Mesothelial cell of epicardium (in vitro differentiated cells): ENCODE data around the gene KCNQ2. TPM values are rescaled to one million over a fixed set of nuclear protein-coding genes. Genes with fewer than 3 reads are reported as not detected.

Experiments used
- DNase-seq, 2 experiments: peaks; one replicate each; pipeline ENCODE4 v3.0.0; 2021; ENCODE audit warnings: low spot score in 2 of 2; ENCODE audit not compliant: unreplicated experiment in 2 of 2
- H3K27ac Mint-ChIP-seq: 2 replicates; pipeline ENCODE4 v1.8.0; 2021; ENCODE audit warnings: mixed read lengths
- H3K27me3 Mint-ChIP-seq: 2 replicates; pipeline ENCODE4 v1.8.0; 2021; ENCODE audit warnings: low read depth, mixed read lengths
- H3K36me3 Mint-ChIP-seq: 2 replicates; pipeline ENCODE4 v1.8.0; 2021; ENCODE audit warnings: mixed read lengths
- H3K4me1 Mint-ChIP-seq: 2 replicates; pipeline ENCODE4 v1.8.0; 2021; ENCODE audit warnings: mixed read lengths
- H3K4me3 Mint-ChIP-seq: 2 replicates; pipeline ENCODE4 v1.8.0; 2021; ENCODE audit warnings: mild to moderate bottlenecking, moderate library complexity, mixed read lengths
- H3K9me3 Mint-ChIP-seq: 2 replicates; pipeline ENCODE4 v1.8.0; 2021; ENCODE audit warnings: mixed read lengths
- CTCF ChIP-seq: fragments of 200-600 bp; sonication (generic); IDR thresholded peaks from one replicate; pipeline ENCODE4 v1.5.0; 2021; ENCODE audit warnings: antibody characterized with exemption; ENCODE audit not compliant: unreplicated experiment
- total RNA-seq: library from RNA; stranded (reverse); gene quantifications from 3 replicates; pipeline ENCODE4 v1.2.1, GENCODE V29; 2021

KCNQ2 gene
- total RNA-seq, 1 donor from 2014 or later: 11.8 TPM

- no peak for TF ChIP-seq CTCF
- H3K27ac Mint-ChIP-seq: no peak overlapping the region
- peaks cover 82% of the 10 kb centered on the region for H3K27me3 Mint-ChIP-seq
- no peaks in the 10 kb centered on the region for H3K9me3 Mint-ChIP-seq
- no peak for DNase-seq
- H3K36me3 Mint-ChIP-seq: no peaks in the 10 kb centered on the region
- H3K4me3 Mint-ChIP-seq: no peak overlapping the region
- peaks cover 3% of the 10 kb centered on the region for H3K4me1 Mint-ChIP-seq
Observed at GRCh38 chr20:63465380-63466249, 6.8 kb downstream of the KCNQ2 start.

GRCh38 chr20:63464289-63464635 is 8.2 kb downstream of the KCNQ2 start:
- no peaks in the 10 kb centered on the region for H3K9me3 Mint-ChIP-seq
- TF ChIP-seq CTCF: no peak
- no peaks in the 10 kb centered on the region for H3K36me3 Mint-ChIP-seq
- H3K27me3 Mint-ChIP-seq: peaks cover 74% of the 10 kb centered on the region
- DNase-seq: no peak
- no peak overlapping the region for H3K4me3 Mint-ChIP-seq
- H3K27ac Mint-ChIP-seq: no peak overlapping the region
- H3K4me1 Mint-ChIP-seq: no peaks in the 10 kb centered on the region

GRCh38 chr20:63463400-63464288 is 8.8 kb downstream of the KCNQ2 start:
- no peak overlapping the region for H3K4me3 Mint-ChIP-seq
- no peaks in the 10 kb centered on the region for H3K9me3 Mint-ChIP-seq
- no peak for DNase-seq
- H3K27me3 Mint-ChIP-seq: peaks cover 68% of the 10 kb centered on the region
- no peaks in the 10 kb centered on the region for H3K36me3 Mint-ChIP-seq
- no peaks in the 10 kb centered on the region for H3K4me1 Mint-ChIP-seq
- no peak for TF ChIP-seq CTCF
- H3K27ac Mint-ChIP-seq: no peak overlapping the region

GRCh38 chr20:63462244-63462643 is 10.2 kb downstream of the KCNQ2 start:
- Mint-ChIP-seq H3K4me3 (no peak overlapping the region), H3K4me1 (no peaks in the 10 kb centered on the region), H3K27me3 (peaks cover 58% of the 10 kb centered on the region), H3K9me3 (no peaks in the 10 kb centered on the region), H3K27ac (no peak overlapping the region), H3K36me3 (no peaks in the 10 kb centered on the region)
- TF ChIP-seq CTCF: no peak
- no peak for DNase-seq

GRCh38 chr20:63461104-63461763 is 11.2 kb downstream of the KCNQ2 start:
- DNase-seq: peak; percentile 52 to 71
- Mint-ChIP-seq H3K36me3 (no peaks in the 10 kb centered on the region), H3K4me3 (no peak overlapping the region), H3K27me3 (peaks cover 51% of the 10 kb centered on the region), H3K4me1 (peaks cover 2% of the 10 kb centered on the region), H3K9me3 (no peaks in the 10 kb centered on the region), H3K27ac (no peak overlapping the region)
- TF ChIP-seq CTCF: no peak
